Measurements from ENCODE around the gene EBF3.

The EBF3 gene

DNA sequence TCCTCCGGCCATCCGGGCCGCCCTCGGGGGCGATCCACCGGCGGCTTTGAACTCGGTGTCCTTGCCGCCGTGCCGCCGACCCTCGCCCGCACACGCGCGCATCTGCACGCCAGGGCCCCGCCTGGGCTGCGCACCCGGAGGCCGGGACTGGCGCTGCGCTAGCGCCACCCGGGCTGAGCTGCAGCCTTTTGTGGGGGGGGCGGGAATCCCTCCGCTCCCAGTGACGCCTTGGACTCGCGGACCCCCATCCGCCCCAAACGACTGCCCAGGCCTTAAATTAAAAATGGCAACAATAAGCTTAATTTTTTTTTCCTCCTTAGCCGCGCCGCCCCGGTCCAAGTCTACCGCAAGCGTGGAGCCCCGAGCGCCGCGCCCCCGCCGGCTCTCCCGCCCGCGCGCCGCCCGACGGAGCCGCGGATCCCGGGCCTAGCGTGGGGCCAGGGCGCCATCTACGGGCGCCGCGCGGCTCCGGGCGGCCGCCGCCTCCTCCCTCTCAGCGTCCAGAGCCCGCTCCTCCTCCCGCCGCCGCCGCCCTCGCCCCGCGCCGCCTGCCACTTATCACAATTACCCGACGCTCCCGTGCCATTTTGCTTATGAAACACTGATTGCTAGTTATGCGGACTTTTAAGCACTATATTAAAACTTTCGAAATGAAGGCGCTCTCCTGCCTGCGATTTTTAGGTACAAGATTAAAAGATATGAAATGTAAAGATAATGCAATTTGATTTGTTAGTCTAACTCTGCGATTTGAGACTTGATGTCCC, 7.5 kb upstream of the EBF3 start:
- no peak for DNase-seq (ENCODE audit: extremely low read depth, low read depth)
- TF ChIP-seq, protein P1, sequence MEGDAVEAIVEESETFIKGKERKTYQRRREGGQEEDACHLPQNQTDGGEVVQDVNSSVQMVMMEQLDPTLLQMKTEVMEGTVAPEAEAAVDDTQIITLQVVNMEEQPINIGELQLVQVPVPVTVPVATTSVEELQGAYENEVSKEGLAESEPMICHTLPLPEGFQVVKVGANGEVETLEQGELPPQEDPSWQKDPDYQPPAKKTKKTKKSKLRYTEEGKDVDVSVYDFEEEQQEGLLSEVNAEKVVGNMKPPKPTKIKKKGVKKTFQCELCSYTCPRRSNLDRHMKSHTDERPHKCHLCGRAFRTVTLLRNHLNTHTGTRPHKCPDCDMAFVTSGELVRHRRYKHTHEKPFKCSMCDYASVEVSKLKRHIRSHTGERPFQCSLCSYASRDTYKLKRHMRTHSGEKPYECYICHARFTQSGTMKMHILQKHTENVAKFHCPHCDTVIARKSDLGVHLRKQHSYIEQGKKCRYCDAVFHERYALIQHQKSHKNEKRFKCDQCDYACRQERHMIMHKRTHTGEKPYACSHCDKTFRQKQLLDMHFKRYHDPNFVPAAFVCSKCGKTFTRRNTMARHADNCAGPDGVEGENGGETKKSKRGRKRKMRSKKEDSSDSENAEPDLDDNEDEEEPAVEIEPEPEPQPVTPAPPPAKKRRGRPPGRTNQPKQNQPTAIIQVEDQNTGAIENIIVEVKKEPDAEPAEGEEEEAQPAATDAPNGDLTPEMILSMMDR (IDR thresholded peaks at IDR 0.05; ENCODE audit: low read depth, low read length, missing control alignments) = no peak
- no peak overlapping the region for H3K4me3 ChIP-seq (replicated peaks; ENCODE audit: low read depth, low read length)

DNA sequence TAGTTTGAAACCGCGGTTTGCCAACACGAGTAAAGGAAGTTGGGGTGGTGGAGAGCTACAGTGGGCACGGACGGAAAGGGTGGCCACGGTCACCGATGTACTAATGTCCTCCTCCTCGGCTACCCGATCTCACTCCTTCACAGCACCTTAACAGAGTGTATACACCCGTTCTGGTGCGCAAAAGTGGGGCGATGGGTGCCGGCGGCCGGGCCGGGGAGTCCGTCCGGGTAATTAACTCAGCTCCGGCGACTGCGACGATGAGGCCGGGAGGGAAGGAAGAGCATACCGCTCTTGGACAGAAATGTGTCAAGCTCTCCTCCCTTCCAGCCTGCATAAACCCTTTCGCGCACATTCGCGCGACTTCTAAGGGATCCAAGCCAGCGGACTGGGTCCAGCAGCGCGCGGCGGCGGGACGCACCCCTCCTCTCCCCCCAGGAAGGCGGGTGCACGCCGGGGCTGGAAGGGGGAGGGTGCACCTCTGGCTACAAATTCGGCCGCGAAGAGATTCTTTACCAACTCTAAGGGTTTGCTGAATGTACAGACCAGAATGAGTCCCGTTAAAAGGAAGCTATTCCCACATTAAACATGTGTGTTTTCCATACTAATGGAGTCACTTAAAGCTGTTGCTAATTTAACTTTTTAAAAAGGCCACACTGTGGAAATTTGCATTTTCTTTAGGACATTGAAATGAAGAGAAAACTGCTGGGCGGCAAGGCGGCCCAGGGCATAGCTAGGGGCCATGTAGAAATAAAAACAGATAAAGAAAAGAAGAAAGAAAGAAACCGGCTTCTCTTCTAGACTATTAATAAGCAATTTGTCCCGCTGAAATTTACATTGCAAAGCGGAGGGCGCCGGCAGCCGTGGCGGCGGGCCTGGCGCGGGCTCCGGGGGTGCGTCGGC, 6.6 kb upstream of the EBF3 start:
- no peak overlapping the region for H3K4me3 ChIP-seq (replicated peaks; ENCODE audit: low read depth, low read length)
- TF ChIP-seq, protein P1 (IDR thresholded peaks at IDR 0.05; ENCODE audit: low read depth, low read length, missing control alignments) = no peak
- DNase-seq (ENCODE audit: extremely low read depth, low read depth) = no peak

DNA sequence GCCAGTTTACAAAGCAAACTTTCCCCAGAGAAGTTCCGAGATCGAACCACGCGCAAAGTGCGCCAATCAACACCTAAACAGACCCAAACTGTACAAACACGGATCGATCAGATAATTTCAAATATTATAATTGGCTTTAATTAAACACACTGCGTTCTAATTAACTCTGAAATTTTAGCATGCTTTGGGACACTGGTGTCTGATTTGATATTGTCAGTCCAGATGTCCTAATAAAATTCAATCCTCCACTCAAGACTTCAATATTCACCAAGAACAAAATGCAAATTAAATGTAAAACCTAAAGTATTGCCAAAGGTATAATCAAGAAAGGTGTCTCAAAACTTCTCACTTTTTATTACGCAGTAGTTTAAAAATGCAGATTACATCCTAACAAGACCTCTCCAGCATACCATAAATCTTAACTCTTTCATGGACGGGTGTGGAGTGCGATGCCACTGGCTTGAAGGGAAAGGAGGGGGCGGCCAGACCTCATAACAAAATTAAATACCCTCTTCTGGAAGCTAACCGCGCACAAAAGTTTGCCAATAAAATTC, 5.9 kb upstream of the EBF3 start:
- no peak overlapping the region for H3K4me3 ChIP-seq (replicated peaks; ENCODE audit: low read depth, low read length)
- DNase-seq (ENCODE audit: extremely low read depth, low read depth) = no peak
- TF ChIP-seq, protein P1 (IDR thresholded peaks at IDR 0.05; ENCODE audit: low read depth, low read length, missing control alignments) = no peak

DNA sequence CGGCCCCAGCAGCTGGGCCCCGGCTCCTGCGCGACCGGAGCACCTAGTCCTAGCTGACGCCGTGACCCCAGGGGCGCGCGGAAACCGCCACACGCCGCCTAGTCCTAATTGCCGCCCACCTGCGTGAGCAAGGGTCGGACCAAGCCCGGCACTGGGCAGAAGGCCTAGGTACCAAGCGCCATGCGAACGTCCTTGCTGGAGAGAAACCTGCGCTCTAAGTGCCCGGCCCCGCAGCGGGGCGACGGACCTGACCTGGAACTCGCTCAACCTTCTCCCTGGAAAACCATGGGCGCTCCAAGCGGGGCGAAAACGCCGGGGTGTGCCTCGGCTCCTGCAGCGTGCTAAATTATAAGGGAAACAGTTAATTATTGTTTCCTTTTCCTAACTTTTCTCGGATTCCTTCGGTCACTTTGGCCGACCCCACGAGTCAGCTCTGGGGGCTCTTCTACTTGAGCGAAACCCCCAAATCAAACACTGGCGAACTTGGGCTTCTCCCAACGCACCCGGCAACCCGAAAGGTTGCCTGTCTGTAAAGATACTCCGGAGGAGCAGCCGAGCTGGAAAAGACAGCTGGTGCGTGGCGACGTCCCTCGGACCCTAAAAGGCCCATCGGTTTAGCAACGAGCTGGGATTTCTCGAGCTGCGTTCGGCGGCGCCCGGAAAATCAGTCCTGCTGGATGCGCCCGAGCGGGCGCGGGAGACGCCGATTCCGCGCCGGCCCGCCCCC, 5.3 kb upstream of the EBF3 start:
- DNase-seq (ENCODE audit: extremely low read depth, low read depth) = no peak
- TF ChIP-seq, protein P1 (IDR thresholded peaks at IDR 0.05; ENCODE audit: low read depth, low read length, missing control alignments) = no peak
- no peak overlapping the region for H3K4me3 ChIP-seq (replicated peaks; ENCODE audit: low read depth, low read length)

DNA sequence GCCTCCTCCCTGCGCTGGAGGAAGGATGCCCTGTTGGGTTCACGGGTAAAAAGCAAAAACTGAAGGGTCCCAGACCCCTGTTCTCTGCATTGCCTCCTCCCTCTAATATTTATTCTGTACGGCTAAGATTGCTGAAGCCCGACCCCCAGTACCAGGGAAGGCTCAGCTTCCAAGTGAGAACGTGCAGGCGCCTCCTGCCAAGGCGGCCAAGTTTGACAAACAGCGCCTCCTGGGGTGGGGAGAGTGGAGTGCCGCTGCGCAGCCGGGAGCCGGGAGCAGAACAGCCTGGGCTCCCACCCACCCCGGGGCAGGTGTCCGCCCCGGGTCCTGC, 4.7 kb upstream of the EBF3 start:
- TF ChIP-seq, protein P1 (IDR thresholded peaks at IDR 0.05; ENCODE audit: low read depth, low read length, missing control alignments) = peak; percentile 67
- DNase-seq (ENCODE audit: extremely low read depth, low read depth) = no peak
- H3K4me3 ChIP-seq (replicated peaks; ENCODE audit: low read depth, low read length) = no peak overlapping the region

DNA sequence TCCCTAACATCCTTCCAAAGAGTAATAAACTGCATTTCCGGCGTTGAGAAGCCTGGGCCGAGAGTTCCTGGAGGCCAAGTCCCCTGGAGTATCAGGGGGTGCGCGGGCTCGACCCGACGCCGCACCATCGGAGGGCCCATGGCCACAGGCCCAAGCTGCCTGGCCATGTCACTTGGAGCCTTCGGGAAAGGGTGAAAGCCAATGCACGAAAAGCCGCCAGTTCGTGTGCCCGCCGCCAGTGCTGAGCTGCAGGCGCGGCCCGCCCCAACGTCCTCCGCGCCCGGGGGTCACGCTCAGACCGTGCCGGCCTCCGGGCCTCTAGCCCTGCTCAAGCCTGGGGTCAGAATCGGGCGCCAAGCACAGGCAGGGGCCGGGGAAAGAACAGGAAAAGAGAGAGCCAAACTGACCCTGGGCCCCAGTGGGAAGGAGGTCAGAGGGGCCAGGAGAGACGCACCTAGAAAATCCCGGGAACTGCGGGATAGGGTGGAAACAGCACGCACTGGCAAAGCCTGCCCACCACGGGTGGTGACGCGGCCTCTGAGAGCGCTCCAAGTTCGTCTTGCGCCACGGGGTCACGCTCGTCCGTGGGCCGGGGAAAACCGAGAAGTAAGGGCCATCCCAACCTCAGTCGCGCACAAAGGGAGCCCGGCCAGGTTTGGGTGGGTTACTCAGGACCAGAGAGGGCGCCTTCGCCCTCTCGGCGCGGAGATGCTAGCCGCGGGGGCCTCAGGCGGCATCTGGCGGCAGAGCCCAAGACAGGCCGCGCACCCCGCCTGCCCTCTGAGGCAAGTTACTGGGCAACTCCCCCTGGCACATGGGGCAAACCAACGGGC, 4.2 kb upstream of the EBF3 start:
- TF ChIP-seq, protein P1 (IDR thresholded peaks at IDR 0.05; ENCODE audit: low read depth, low read length, missing control alignments) = no peak
- no peak for DNase-seq (ENCODE audit: extremely low read depth, low read depth)
- H3K4me3 ChIP-seq (replicated peaks; ENCODE audit: low read depth, low read length) = no peak overlapping the region
